NCI-H774 (cell line): Measurements from ENCODE around the gene KCNH2.
A peak's percentile ranks its signal among the peaks of the same experiment; 100 is the strongest.

ENCODE experiments used
- DNase-seq: peaks from one replicate; lab custom pipeline; 2025; lab: John Stamatoyannopoulos, UW

KCNH2 gene

DNA sequence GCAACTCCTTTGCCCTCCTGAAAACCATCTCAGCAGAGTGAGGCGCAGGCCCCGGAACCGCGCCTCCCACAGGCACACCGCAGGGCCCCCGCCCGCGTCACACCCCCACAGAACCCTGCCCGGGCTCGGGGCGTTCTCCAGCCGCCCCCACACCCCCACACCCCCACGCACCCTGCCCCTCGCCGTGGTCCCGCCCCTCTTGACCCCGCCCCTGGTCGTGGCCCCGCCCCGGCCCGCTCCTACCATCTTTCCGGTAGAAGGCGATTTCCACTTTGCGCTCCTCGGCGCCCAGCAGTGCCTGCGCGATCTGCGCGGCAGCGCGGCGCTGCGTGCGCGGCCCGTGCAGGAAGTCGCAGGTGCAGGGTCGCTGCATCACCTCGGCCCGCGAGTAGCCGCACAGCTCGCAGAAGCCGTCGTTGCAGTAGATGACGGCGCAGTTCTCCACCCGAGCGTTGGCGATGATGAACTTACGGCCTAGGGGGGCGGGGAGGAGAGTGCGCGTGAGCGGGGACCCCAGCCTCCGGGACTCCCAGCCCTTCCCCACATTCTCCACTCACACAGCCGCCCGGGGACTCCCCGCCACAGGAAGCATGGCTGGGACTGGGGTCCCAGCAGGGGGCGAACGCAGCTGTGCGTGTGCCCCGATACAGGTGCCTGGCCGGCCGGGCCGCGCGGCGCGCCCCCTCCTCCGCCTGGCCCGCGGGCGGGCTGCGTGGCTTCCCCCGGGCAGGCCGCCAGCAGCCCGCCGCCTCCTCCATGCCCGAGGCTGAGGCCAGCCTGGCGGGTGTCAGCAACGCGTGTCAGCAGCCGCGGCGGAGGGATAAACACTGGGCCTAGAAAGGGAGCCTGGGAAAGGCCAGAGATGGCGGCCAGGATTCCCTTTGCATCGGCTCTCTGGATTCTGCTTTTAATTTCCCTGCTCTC lies 3.4 kb downstream of the KCNH2 start:
- DNase-seq: peak; percentile 62

DNA sequence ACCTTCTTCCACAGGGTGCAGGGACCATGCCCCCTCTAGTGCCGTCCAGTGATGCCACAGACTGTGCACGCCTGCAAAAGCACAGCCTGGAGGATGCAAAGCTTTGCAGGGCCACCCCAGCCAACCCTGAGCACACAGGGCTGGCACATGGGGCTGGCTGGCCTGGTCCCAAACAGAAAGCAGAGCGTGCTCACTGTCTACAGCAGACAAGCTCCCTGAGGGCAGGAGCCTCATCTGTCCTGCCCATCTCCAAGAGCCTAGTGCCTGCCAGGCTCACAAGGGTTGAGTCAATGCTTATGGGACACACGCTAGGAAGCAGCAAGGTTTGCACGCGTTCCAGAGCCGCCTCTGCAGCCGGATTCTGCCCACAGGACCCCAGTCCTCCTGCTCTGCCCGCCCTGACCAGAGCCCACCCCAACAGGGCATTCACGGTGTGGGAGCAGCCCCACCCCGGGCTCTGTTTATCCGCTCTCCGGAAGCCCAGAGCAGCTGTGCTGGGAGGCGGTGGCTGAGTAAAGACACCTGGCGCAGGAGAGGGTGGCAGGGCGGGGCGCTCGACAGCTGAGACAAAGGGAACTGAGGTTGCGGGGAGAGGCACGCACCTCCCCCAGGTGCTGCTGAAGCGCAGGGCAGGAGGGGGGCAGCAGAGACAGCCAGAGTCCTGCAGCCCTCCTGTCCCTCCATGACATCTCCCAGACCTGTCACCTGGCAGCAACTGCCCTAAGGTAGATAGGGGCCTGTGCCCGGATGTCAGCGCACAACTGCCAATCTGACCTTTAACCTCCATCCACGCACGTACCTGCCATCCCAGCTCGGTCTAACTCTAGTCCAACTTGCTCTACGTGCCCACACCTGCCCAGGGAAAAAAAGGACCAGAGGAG lies 4.3 kb downstream of the KCNH2 start:
- DNase-seq: peak; percentile 89

DNA sequence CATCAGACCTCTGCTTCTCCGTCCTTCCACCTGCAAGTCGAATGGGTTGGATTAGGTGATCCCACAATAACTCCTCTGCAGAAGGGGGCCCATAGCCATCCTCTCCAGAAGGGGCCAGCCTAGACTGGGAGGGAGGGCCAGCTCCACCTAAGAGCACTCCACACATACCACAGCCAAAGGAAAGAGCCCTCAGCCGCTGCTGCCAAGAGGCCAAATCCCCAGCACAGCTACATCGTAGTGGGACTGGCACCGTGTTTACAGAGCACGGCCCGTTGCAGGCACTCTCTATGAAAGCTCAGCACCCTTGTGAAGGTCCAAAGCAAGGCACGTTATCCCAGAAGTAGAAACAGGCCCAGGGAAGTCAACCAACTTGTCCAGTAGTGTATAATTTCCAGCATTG lies 5.4 kb downstream of the KCNH2 start:
- no peak for DNase-seq

DNA sequence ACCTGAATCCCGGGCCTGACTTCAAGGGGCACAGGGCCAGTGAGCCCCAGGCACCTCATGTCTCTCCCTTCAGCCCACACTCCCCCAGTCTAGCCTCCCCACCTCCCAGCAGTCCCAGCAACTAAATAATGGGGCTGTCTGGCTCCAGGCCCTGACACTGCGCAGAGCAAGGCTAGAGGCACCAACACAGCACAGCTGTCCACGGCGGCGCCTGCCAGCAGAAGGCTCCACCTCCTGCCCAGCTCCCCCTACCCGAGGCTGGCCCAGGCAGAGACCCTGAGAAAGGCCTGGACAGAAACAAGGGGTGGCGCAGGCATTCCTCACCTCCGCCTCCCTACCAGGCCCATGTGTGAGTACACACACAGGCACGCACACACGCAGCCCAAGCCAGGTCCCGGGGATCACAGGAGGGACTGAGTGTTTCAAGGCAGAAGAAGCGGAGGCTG lies 6.1 kb downstream of the KCNH2 start:
- DNase-seq: no peak

DNA sequence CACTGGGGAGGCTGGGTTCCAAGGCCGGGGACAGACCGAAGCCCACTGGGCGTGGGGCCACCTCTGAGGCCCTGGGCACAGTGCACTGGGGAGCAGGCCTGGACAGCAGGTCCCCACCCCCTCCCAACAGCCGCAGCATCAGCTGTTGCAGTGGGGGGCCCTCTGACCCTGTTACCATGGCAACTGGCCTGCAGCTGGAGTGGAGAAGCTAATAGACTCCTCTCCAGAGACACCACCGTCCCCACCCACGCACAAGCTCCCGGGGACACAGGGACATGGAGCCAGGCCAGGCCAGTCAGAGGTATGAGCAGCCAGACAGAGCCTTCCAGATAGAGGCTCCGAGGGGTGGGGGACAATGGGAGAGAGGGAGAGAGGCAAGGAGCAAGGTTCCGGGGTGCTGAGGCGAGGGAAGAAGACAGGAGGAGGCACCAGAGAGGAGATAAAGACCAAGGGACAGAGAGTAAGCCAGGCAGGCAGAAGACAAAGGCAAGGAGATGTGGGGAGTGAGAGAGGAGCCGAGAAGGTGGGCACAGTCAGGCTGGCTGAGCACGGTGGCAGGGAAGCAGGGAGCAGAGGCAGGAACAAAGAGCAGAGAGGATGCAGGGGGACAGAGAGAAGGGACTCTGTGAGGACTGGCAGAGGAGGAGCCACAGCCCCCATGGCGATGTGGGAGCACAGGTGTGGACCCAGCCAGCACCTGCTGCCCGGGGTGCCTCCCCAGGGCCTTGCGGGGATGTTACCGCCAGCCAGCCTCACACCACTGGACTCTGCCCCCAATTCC lies 6.7 kb downstream of the KCNH2 start:
- DNase-seq: no peak

DNA sequence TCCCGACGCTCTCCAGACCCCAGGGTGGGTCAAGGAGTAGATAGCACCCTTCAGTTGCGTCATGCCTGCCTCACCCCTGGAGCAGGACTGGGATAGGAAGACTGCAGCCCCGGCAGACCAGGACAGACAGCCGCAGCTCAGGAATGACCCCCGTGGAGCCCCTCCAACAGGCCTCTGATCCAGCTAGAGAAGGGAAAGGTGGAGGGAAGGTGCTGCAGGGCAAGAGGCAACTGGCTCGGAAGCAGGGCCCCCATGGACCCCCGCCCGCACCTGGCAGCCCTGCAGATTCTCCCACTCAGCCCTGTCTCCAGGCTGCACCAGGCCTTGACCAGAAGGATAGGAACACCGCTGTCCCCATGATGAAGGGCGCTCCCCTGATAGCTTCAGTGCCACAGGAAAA lies 7.7 kb downstream of the KCNH2 start:
- no peak for DNase-seq

DNA sequence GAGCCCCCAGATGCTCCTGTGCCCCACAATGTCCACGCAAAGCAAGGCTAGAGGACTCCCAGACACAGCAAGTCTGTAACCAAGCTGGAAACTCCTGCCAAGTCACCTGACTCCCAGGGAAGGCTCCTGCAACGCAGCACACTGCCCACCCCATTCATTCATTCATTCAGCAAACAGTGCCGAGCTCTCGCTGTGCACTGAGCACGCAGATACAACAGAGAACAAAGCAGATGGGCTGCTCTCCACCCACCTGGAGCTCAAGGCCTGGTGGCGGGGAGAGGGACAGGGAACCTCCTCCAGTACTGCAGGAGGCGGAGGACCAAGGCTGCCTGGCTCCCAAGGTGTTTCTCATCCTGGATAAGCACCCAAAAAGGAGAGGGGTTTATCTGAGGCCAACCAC lies 8.6 kb downstream of the KCNH2 start:
- DNase-seq: peak; percentile 88

DNA sequence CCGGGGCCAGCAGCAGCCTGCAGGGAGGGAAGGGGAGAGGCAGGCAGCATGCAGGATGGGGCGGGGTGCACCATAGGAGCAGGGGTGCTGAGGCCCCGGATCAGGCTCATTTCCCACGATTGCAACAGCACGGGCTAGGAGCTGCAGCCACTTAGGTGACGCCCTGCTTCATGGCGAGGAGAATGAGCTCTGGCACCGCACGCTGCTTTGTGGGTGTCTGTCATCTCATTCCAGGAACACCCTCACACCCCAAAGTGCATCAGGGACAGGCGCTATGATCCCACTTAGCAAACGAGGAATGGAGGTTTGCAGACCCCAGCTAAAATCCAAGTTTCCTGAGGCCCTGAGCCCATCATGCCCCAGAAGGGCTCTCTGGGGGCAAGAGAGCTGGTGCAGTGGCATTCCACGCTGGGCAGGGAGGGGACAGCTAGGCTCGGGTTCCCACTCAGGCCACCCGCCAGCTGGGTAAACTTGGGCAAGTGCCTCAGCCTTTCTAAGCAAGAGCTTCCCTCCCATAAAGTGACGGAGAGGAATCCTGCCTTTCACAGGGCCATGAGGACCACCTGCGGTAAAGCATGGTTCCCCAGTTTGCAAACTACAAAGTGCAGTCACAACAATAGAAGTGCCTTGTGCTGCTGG lies 9.3 kb downstream of the KCNH2 start:
- DNase-seq: no peak

DNA sequence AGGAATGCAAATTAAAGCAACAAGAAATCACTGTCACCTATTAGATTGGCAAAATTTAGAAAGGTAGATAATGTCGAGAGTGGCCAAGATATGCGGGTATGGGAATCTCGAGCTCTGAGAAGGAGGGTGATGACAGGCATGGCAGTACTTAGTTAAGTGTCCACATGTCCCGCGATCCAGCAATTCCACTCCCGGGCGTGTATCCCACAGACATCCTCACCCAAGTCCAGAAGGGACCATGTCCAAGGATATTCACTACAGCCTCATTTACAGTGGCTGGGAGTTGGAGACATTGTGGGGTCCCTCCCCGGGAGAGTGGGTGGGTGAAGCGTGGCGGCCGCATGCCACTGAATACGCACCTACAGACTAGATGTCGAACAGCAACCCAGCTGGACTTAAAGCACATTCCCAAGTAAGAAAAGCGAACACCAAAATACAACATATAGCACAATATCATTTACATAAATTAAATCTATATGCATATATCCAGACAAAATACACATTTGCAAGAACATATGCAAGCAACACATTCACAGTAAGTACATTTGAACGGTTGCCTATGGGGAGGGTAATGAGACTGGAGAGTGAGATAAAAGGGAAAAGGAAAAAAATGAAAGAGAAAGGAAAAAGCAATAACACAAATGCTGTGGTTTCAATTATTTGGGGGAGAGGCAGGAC lies 9.9 kb downstream of the KCNH2 start:
- no peak for DNase-seq

DNA sequence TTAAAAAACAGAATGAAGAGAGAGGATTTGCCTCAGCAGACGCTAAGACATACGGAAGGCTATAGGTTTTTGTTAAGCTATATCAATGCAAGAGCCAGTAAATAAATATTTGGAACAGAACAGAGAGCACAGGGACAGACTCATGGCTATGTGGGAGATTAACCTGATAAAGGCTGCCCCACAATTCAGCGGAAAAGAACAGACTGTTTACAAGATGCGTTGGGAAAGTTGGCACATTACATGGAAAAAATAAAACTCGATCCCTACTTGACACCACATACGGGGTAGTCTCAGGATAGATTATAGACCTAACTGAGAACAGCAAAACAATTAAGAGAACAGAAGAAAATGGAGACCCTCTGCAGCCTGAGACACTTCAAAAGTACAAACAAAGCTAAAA lies 10.8 kb downstream of the KCNH2 start:
- no peak for DNase-seq

DNA sequence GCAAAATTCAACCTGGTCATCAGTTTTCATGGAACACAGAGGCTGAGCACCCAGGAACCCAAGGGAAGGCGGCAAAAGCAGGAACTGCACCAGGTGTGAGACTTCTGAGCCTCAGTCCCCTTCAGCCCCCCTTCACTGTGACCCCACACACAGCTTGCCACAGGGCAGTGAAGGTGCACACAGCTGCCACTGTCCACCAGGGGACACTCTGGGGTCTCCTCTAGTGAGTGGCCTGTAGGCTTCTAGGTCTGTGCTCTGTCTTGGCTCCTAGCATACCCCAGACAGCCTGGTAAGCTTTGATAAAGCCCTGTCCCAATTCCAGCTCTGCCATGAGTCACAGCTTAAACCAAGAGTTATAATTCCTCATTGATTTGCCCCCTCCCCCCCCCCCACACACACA lies 12.1 kb downstream of the KCNH2 start:
- no peak for DNase-seq

DNA sequence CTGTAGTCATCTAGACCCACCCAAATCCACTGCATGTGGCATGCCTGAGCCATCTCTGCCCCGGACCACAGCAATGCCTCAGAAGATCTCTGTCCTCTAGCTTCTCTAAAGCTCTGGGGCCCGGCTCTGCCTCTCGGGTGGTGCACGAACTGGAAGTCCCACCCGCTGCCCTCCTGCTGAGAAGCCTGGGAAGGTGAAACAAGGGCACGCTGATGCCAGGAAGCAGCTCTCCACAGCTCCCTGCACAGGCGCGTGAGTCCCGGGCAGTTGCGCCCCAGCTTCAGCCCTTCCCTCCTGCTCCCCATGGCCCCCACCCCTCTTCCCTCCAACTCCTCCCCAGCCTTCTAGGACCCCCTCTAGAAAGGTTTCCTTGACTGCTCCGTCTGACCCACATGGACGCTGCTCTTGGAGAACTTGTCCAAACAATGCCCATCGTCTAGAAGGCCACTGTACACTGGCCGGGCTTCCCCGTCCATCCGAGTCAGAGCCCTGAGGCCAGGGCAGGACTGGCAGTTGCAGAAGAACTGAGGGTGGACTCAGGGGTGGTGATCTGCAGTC lies 12.8 kb downstream of the KCNH2 start:
- no peak for DNase-seq

DNA sequence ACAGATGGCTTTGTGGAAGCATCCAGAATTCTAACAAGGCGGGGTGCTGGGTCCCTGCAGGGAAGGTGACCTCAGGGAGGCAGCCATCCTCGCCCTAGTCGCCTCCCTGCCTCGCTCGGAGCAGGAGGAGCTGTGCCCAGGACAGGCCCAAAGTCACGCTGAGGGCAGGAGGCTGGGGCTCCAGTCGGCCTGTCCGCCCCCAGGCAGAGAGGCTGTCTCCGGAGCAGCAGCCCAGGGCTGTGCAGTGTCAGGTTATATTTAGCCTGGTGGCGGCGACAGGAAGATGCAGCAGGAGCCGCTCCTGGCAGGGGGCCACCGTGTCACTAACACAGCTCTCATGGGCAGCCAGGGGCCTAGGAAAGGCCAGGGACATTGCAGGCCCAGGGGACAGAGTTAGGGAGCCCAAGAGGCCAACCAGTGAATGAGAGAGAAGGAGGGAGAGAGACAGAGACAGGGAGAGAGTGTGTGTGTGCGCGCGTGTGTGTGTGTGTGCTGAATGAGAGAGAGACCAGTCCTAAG lies 13.5 kb downstream of the KCNH2 start:
- DNase-seq: no peak

DNA sequence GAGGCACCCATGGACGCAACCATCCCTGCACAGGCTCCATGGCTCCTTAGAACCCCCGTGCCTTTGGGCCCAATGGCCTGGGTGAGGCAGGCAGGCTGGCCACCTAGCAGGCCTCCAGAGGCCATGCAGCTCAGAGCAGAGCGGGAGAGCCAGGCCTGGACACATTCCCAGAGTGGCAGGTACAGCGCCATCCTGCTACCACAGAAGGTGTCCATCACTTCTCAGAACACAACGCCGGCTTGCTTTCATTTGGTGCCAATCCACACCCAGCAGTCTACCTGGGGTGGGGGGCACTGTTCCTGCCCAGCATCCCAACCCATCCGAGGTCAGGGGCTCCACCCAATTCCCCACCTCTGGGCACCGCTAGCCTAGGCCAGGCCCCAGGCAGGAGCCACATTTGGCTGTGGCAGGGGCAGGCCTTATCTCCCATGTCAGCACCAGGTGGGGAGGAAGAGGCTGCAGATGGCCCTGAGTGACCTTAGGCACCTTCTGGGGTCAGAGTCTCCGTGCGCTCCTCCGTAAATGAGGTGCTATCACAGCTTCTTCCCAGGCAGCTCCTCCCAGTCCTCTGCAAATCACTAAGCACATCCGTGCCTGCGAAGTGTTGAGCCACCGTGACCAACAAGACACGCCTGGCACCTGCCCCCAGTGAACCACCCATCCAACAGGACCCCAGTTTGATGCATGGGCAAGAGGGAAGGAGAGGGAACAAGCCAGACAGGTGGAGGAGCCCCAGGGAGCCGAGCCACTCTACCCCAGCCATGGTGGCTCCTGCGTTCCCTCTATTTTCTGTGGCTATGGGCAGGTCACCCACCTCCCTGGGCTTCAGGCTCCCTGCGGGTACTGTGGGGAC lies 14.2 kb downstream of the KCNH2 start:
- no peak for DNase-seq

DNA sequence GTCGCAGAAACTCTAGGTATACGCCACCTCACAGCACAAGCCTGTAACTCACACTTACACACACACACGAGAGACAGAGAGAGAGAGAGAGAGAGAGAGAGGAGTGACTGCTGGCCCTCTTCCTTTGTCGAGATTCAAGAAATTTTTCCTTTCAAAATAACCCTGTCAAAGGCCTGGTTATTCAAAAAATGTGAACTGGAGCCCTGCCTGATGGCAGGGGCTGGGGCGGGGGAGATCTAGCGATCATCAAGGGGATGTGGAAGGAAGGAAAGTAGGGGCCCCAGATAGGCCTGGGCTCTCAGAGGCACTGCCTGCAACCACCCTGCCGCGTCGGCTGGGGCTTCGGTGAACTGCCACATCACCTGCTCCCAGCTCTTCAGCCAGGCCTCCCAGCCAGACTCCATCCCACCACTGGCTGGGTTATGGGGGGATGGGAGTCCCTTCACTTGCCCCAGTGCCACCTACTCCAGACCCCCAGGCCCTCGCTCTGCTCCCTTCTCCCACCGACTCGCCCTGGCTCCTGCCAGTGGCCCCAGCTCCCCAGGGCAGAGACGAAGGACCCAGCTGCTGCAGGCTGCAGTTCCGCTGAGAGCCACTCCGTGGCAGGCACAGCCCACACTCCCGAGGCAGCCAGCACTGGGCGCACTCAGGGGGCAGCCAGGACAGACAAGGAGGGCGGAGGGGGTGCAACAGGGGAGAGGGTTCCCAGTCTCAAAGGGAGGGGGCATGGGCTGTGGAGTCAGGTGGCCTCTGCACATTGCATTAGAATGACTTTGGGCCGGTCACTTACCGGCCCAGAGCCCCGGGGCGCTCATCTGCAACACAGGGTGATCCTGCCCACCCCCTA lies 15.3 kb downstream of the KCNH2 start:
- DNase-seq: no peak

DNA sequence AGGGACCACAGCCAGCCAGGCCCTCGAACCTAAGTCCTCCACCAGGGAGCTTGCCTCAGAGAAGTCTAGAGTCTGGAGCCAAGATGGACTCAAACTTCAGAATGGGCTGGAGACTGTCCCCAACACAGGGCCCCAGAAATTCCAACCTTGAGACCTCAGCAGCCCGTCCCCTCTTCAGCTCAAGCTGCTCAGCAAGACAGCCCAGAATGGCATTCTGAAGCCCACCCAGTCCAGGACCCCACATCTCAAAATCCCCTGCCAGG lies 15.9 kb downstream of the KCNH2 start:
- no peak for DNase-seq

DNA sequence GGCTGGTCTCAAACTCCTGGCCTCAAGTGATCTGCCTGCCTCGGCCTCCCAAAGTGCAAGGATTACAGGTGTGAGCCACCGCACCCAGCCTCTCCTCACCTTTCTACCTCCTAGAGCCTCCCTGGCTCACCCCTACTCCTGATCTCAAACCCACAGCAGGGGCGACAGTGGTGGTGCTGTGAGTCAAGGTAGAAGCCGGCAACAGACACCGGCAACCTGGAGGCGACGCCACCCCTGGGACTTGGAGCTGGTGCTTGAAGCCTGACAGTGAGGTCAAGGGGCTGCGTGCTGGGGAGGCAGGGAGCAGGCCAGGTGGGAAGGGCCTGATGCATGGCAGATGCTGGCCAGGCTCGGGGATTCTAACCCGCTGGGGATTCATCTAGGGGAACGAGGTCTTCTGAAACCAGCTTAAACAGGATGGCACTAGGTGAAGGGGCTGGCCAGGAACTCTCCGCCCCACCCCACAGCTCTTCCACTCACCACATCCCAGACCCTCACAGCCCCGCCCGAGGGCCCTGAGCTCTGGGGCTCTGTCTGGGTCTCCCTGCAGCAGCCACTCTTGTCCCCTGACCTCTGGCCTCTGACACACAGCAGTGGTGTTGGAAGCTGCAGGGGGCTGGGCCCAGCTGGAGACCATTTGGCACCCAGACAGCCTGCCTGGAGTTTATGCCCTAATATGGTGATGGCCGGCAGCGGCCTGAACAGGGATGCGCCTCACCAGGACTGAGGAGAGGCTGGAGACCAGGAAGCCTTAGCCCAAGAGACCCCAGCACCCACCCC lies 16.4 kb downstream of the KCNH2 start:
- no peak for DNase-seq
